Measurements from ENCODE around the gene CST8.

Gene CST8

DNA sequence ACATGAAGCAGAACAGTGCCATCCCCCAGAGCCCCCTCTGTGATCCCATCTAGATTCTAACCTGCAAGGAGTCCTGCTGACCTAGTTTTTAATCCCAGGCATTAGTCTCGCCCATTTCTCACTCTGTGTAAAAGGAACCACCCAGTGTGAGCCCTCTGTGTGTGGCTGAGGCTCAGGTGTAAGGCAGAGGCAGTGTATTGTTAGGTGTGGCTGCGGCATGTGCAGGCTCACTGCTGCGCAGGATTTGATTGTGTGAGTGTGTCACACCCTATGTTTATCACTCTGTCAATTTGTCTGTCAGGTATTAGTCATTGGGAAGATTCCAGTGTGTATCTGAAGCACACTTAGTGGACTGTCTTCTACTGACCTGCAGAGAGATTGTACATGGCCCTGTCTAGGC, 13.7 kb upstream of the CST8 start:
- no peaks in the 10 kb centered on the region for H3K4me1 Mint-ChIP-seq
- no peaks in the 10 kb centered on the region for H3K36me3 Mint-ChIP-seq (ENCODE audit: low read depth)
- no peak overlapping the region for H3K27ac Mint-ChIP-seq
- DNase-seq, result no peak
- no peaks in the 10 kb centered on the region for H3K9me3 Mint-ChIP-seq
- H3K4me3 Mint-ChIP-seq, result no peak overlapping the region
- H3K27me3 Mint-ChIP-seq (ENCODE audit: low read depth, poor library complexity), result peaks cover 4% of the 10 kb centered on the region
- TF ChIP-seq, protein P1, sequence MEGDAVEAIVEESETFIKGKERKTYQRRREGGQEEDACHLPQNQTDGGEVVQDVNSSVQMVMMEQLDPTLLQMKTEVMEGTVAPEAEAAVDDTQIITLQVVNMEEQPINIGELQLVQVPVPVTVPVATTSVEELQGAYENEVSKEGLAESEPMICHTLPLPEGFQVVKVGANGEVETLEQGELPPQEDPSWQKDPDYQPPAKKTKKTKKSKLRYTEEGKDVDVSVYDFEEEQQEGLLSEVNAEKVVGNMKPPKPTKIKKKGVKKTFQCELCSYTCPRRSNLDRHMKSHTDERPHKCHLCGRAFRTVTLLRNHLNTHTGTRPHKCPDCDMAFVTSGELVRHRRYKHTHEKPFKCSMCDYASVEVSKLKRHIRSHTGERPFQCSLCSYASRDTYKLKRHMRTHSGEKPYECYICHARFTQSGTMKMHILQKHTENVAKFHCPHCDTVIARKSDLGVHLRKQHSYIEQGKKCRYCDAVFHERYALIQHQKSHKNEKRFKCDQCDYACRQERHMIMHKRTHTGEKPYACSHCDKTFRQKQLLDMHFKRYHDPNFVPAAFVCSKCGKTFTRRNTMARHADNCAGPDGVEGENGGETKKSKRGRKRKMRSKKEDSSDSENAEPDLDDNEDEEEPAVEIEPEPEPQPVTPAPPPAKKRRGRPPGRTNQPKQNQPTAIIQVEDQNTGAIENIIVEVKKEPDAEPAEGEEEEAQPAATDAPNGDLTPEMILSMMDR (IDR thresholded peaks at IDR 0.05), result no peak

DNA sequence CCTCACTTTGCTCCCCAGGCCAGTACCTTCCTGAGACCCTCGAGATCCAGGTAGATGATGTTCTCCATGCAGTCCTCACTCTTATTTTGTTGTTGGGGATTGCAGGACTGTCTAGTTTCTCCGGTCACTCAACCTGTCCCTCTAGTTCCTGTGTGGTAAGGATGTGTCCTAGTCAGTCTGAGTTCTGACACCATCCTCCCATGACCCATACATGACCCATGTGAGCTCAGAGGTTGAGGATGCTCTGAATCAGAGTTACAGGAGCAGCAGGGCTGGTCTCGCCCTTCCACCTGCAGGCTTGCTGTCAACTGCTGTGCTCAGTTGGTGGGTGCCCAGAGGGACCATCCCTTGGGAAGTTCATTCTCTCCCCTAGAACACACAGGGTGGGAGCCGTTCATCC, 11.9 kb upstream of the CST8 start:
- TF ChIP-seq, protein P1 (IDR thresholded peaks at IDR 0.05), result no peak
- H3K27ac Mint-ChIP-seq, result no peak overlapping the region
- H3K36me3 Mint-ChIP-seq (ENCODE audit: low read depth), result no peaks in the 10 kb centered on the region
- peaks cover 4% of the 10 kb centered on the region for H3K27me3 Mint-ChIP-seq (ENCODE audit: low read depth, poor library complexity)
- DNase-seq, result no peak
- no peaks in the 10 kb centered on the region for H3K9me3 Mint-ChIP-seq
- H3K4me1 Mint-ChIP-seq, result peaks cover 2% of the 10 kb centered on the region
- H3K4me3 Mint-ChIP-seq, result no peak overlapping the region

DNA sequence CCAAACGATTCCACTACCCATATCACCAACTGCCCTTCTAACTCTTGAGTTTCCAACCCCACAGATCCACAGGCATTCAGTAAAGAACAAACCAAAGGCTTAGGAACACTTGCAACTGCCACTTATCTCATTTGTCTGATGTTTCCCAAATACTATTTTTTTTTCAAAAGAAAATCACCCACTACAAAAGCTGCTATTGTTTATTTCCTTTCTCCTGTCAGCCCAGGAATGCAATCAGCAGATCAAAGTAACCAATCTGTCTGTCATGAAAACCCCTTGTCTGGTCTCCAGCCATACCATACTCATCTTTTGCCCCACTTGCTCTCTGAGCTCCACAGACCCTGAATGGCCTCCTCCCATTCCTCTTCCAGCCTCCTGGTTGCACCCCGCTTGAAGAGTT, 8.8 kb upstream of the CST8 start:
- Mint-ChIP-seq H3K4me1 (peaks cover 4% of the 10 kb centered on the region), H3K36me3 (ENCODE audit: low read depth) (no peaks in the 10 kb centered on the region), H3K27ac (no peak overlapping the region), H3K27me3 (ENCODE audit: low read depth, poor library complexity) (peaks cover 4% of the 10 kb centered on the region), H3K4me3 (no peak overlapping the region), H3K9me3 (peaks cover 3% of the 10 kb centered on the region)
- TF ChIP-seq, protein P1 (IDR thresholded peaks at IDR 0.05), result no peak
- no peak for DNase-seq

DNA sequence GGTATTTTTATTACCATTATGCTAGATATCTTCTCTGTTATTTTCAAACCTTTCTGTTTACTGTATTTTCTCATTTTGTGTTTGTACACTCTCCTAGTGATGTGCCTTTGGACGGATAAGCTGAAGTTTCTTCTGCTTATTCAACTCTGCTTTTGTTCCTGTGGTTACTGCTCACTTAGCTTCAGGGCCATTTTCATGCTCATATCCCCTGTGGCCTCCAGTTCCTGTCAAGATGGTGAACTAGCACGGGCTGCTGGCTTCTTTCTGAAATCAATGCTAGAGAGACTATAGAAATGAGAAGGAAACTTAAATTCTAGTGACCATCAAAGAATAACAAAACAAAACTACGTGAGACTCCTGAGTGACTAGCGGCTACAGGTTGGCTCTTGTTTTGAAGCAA, 6.8 kb upstream of the CST8 start:
- Mint-ChIP-seq H3K27ac (peak overlapping the region; percentile 6), H3K4me3 (no peak overlapping the region), H3K9me3 (peaks cover 7% of the 10 kb centered on the region), H3K36me3 (ENCODE audit: low read depth) (no peaks in the 10 kb centered on the region), H3K4me1 (peaks cover 4% of the 10 kb centered on the region), H3K27me3 (ENCODE audit: low read depth, poor library complexity) (peaks cover 1% of the 10 kb centered on the region)
- no peak for DNase-seq
- TF ChIP-seq, protein P1 (IDR thresholded peaks at IDR 0.05), result no peak

DNA sequence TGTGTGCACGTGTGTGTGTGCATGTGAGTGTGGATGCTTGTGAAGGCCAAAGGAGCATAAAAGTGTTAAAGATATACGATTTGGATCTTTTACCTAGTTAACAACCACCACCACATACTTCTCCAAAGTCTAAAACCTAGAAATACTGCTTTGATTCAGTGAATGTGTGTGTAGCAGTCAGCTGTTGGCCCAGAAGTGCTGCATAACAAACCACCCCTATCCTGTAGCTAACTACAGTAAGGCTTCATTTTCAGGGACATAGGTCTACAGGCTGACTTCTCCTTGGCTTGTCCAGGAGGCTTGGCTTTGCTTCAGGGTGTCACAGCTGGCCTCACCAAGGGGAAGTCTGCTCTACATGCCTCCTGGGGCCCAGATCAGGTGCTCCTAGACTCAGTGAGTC, 2.4 kb upstream of the CST8 start:
- Mint-ChIP-seq H3K27ac (no peak overlapping the region), H3K27me3 (ENCODE audit: low read depth, poor library complexity) (no peaks in the 10 kb centered on the region), H3K4me1 (peaks cover 10% of the 10 kb centered on the region), H3K4me3 (no peak overlapping the region), H3K36me3 (ENCODE audit: low read depth) (no peaks in the 10 kb centered on the region), H3K9me3 (peaks cover 7% of the 10 kb centered on the region)
- TF ChIP-seq, protein P1 (IDR thresholded peaks at IDR 0.05), result no peak
- DNase-seq, result no peak

DNA sequence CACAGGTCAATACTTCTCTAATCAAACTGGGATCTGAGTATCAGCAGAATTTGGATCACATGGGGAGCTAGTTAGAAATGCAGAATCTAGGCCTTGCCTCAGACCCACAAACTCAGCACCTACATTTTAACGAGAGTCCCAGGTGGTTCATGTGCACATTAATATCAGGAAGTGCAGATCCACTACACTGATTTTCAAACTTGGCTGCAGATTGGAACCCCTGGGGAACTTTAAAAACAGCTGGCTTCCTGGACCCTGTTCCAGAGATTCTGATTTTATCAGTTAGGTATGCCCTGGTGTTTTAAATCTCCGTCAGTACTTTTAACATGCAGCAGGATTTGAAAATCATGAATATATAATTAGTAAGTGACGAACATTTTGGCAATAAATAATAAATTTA, 1.9 kb upstream of the CST8 start:
- H3K36me3 Mint-ChIP-seq (ENCODE audit: low read depth), result no peaks in the 10 kb centered on the region
- peaks cover 7% of the 10 kb centered on the region for H3K9me3 Mint-ChIP-seq
- H3K4me3 Mint-ChIP-seq, result no peak overlapping the region
- DNase-seq, result no peak
- H3K27me3 Mint-ChIP-seq (ENCODE audit: low read depth, poor library complexity), result no peaks in the 10 kb centered on the region
- H3K27ac Mint-ChIP-seq, result no peak overlapping the region
- H3K4me1 Mint-ChIP-seq, result peaks cover 8% of the 10 kb centered on the region
- TF ChIP-seq, protein P1 (IDR thresholded peaks at IDR 0.05), result no peak
